IMR-90 (cell line): Measurements from ENCODE around the gene ENTREP3. TPM values are rescaled to one million over a fixed set of nuclear protein-coding genes. Genes with fewer than 3 reads are reported as not detected.

Experiments used
- ATAC-seq: fragments of 200-7000 bp; cut with Tn5 transposase; 2 replicates; pipeline ENCODE4 v1.9.1; 2020; ENCODE audit warnings: low read depth, mild to moderate bottlenecking, moderate library complexity
- BruUV-seq: library from RNA; stranded (reverse); fragments of 400-500 nt; replicated peaks from 2 replicates; lab custom pipeline; 2021; lab: Mats Ljungman, UMichigan
- CTCF ChIA-PET: fragments of 300-600 bp; formaldehyde crosslinking; extraction: SDS; loops from one replicate; lab custom pipeline; 2021; ENCODE audit warnings: antibody characterized with exemption; lab: Yijun Ruan, JAX
- POLR2A ChIA-PET: fragments of 300-600 bp; sonication (Branson Sonifier 250); formaldehyde crosslinking; loops from one replicate; lab custom pipeline; 2022; ENCODE audit warnings: antibody characterized with exemption; ENCODE audit not compliant: unreplicated experiment; lab: Charles Lee
- DNase-seq: peaks from one replicate; pipeline ENCODE4 v3.0.0; 2013
- H2AFZ ChIP-seq: replicated peaks from 2 replicates; pipeline ENCODE3; 2013; ENCODE audit warnings: low read length, mild to moderate bottlenecking; ENCODE audit not compliant: poor library complexity
- H2AK5ac ChIP-seq: 2 replicates; pipeline ENCODE4 v1.6.1; 2013; ENCODE audit warnings: low read depth, low read length, inconsistent platforms
- H2AK9ac ChIP-seq: replicated peaks from 2 replicates; pipeline ENCODE3; 2013; ENCODE audit warnings: mild to moderate bottlenecking, low read depth, low read length, moderate library complexity; ENCODE audit not compliant: poor library complexity
- H2BK120ac ChIP-seq: 2 replicates; pipeline ENCODE4 v1.6.1; 2013; ENCODE audit warnings: low read depth, low read length, inconsistent platforms
- H2BK15ac ChIP-seq: 3 replicates; pipeline ENCODE4 v1.6.1; 2013; ENCODE audit warnings: low read depth, low read length, inconsistent platforms
- H2BK20ac ChIP-seq: 2 replicates; pipeline ENCODE4 v1.6.1; 2013; ENCODE audit warnings: low read depth, mild to moderate bottlenecking, inconsistent platforms, low read length, moderate library complexity
- H2BK5ac ChIP-seq: 2 replicates; pipeline ENCODE4 v1.6.1; 2013; ENCODE audit warnings: mild to moderate bottlenecking, low read depth, low read length, inconsistent platforms; ENCODE audit not compliant: poor library complexity, severe bottlenecking
- H3K14ac ChIP-seq: replicated peaks from 2 replicates; pipeline ENCODE4 v1.6.1; 2013; ENCODE audit warnings: low read depth, low read length, inconsistent platforms
- H3K18ac ChIP-seq: 2 replicates; pipeline ENCODE4 v1.6.1; 2013; ENCODE audit warnings: low read depth, low read length, control low read depth
- H3K23ac ChIP-seq: 2 replicates; pipeline ENCODE4 v1.6.1; 2013; ENCODE audit warnings: low read depth, low read length, inconsistent platforms
- H3K27ac ChIP-seq: 2 replicates; pipeline ENCODE4 v1.5.1; 2013; ENCODE audit warnings: mild to moderate bottlenecking, control low read depth, low read length; ENCODE audit not compliant: insufficient read depth
- H3K27me3 ChIP-seq: 2 replicates; pipeline ENCODE4 v1.6.1; 2013; ENCODE audit warnings: low read length; ENCODE audit not compliant: control insufficient read depth, insufficient read depth
- H3K36me3 ChIP-seq: 2 replicates; pipeline ENCODE4 v1.6.1; 2013; ENCODE audit warnings: low read length, mixed read lengths; ENCODE audit not compliant: control insufficient read depth, insufficient read depth
- H3K4ac ChIP-seq: 2 replicates; pipeline ENCODE4 v1.6.1; 2013; ENCODE audit warnings: low read depth, low read length, inconsistent platforms
- H3K4me1 ChIP-seq: 2 replicates; pipeline ENCODE4 v1.6.1; 2013; ENCODE audit warnings: low read length, mixed read lengths; ENCODE audit not compliant: control insufficient read depth, insufficient read depth
- H3K4me2 ChIP-seq: 2 replicates; pipeline ENCODE4 v1.6.1; 2013; ENCODE audit warnings: low read depth, mild to moderate bottlenecking, control low read depth, low read length, moderate library complexity
- H3K4me3 ChIP-seq: 2 replicates; pipeline ENCODE4 v1.5.1; 2013; ENCODE audit warnings: low read depth, mild to moderate bottlenecking, control low read depth, low read length, moderate library complexity; ENCODE audit not compliant: insufficient read depth
- H3K56ac ChIP-seq: 2 replicates; pipeline ENCODE4 v1.6.1; 2013; ENCODE audit warnings: low read length, inconsistent platforms; ENCODE audit not compliant: insufficient read depth; ENCODE audit errors: extremely low read depth
- H3K79me1 ChIP-seq, 2 experiments: 2 replicates each; pipeline ENCODE4 v1.6.1; 2013; ENCODE audit warnings: low read length in 2 of 2, inconsistent platforms in 1 of 2, low read depth in 1 of 2
- H3K9ac ChIP-seq: 2 replicates; pipeline ENCODE4 v1.6.1; 2013; ENCODE audit warnings: low read depth, low read length, control low read depth
- H3K9me1 ChIP-seq: 2 replicates; pipeline ENCODE4 v1.6.1; 2013; ENCODE audit warnings: low read length, inconsistent platforms; ENCODE audit not compliant: insufficient read depth
- H3K9me3 ChIP-seq: 2 replicates; pipeline ENCODE4 v1.6.1; 2013; ENCODE audit warnings: low read length; ENCODE audit not compliant: control insufficient read depth, insufficient read depth
- H4K20me1 ChIP-seq: 2 replicates; pipeline ENCODE4 v1.6.1; 2013; ENCODE audit warnings: low read length, inconsistent platforms; ENCODE audit not compliant: insufficient read depth
- H4K5ac ChIP-seq: 2 replicates; pipeline ENCODE4 v1.6.1; 2013; ENCODE audit warnings: mild to moderate bottlenecking, low read depth, low read length, control low read depth
- H4K8ac ChIP-seq, 2 experiments: 2 replicates each; pipeline ENCODE4 v1.6.1; 2013; ENCODE audit warnings: low read depth in 2 of 2, low read length in 2 of 2, control low read depth in 1 of 2, inconsistent platforms in 1 of 2
- H4K91ac ChIP-seq: 2 replicates; pipeline ENCODE4 v1.6.1; 2013; ENCODE audit warnings: low read depth, low read length, inconsistent platforms; ENCODE audit not compliant: insufficient read depth
- CEBPB ChIP-seq: IDR thresholded peaks from 2 replicates; pipeline ENCODE4 v1.6.1; 2012; ENCODE audit warnings: low read depth, low read length, improper control_type of control experiment
- CTCF ChIP-seq: conservative IDR thresholded peaks from 2 replicates; pipeline ENCODE4 v1.5.1; 2012; ENCODE audit warnings: mild to moderate bottlenecking, low read depth, low read length, improper control_type of control experiment
- ELK1 ChIP-seq: fragments of 150-350 bp; IDR thresholded peaks from 2 replicates; pipeline ENCODE4 v1.6.1; 2016; ENCODE audit warnings: low read depth, mild to moderate bottlenecking, low read length, moderate library complexity, borderline replicate concordance
- FOS ChIP-seq: fragments of 150-350 bp; IDR thresholded peaks from 2 replicates; pipeline ENCODE4 v1.6.1; 2016; ENCODE audit warnings: low read depth, low read length
- MAFK ChIP-seq: IDR thresholded peaks from 2 replicates; pipeline ENCODE4 v1.6.1; 2012; ENCODE audit warnings: low read depth, low read length, improper control_type of control experiment
- MAZ ChIP-seq: IDR thresholded peaks from 2 replicates; pipeline ENCODE4 v1.6.1; 2012; ENCODE audit warnings: low read depth, mild to moderate bottlenecking, low read length, improper control_type of control experiment, moderate library complexity, borderline replicate concordance
- NFE2L2 ChIP-seq: fragments of 150-350 bp; IDR thresholded peaks from 2 replicates; pipeline ENCODE4 v1.6.1; 2016; ENCODE audit warnings: low read depth, mild to moderate bottlenecking, low read length
- POLR2A ChIP-seq: IDR thresholded peaks from 2 replicates; pipeline ENCODE4 v1.6.1; 2012; ENCODE audit warnings: mild to moderate bottlenecking, low read depth, low read length
- RAD21 ChIP-seq: IDR thresholded peaks from 2 replicates; pipeline ENCODE4 v1.6.1; 2012; ENCODE audit warnings: low read length, improper control_type of control experiment
- RCOR1 ChIP-seq: IDR thresholded peaks from 2 replicates; pipeline ENCODE4 v1.6.1; 2012; ENCODE audit warnings: mild to moderate bottlenecking, low read length, improper control_type of control experiment; ENCODE audit not compliant: insufficient replicate concordance
- RFX5 ChIP-seq: IDR thresholded peaks from 2 replicates; pipeline ENCODE4 v1.8.0; 2012; ENCODE audit warnings: low read depth, mild to moderate bottlenecking, low read length, moderate library complexity
- SMC3 ChIP-seq: fragments of 150-350 bp; IDR thresholded peaks from 2 replicates; pipeline ENCODE4 v1.6.1; 2016; ENCODE audit warnings: low read depth, mild to moderate bottlenecking, antibody characterized with exemption, low read length, moderate library complexity
- USF2 ChIP-seq: fragments of 150-350 bp; IDR thresholded peaks from 2 replicates; pipeline ENCODE4 v1.6.1; 2017; ENCODE audit warnings: mild to moderate bottlenecking, antibody characterized with exemption, low read length, low read depth
- WGBS, 2 experiments: methylation state at CpG; one replicate each; pipeline versions ENCODE4 v1.1.5 to v1.1.7; 2013; ENCODE audit warnings: missing lambda C conversion rate in 2 of 2; ENCODE audit not compliant: insufficient read length in 1 of 2; ENCODE audit errors: extremely low coverage in 2 of 2; 5-methylcytosine and 5-hydroxymethylcytosine counted together
- dilution Hi-C: fragments of 300-500 bp; cut with HindIII; formaldehyde crosslinking; loops from one replicate; pipeline ENCODE4 v1.14.3; 2018; ENCODE audit warnings: low sequenced_read_pairs; ENCODE audit not compliant: unreplicated experiment
- in situ Hi-C: fragments of 300-500 bp; cut with MboI; formaldehyde crosslinking; loops from 3 replicates; pipeline ENCODE4 v1.14.3; 2019; ENCODE audit warnings: low sequenced_read_pairs, inconsistent platforms, mixed read lengths
- intact Hi-C: fragments of 100-400 bp; cut with micrococcal nuclease; formaldehyde crosslinking; loops from 2 replicates; pipeline ENCODE4 v1.10.0; 2022
- polyA plus RNA-seq, 3 experiments: library from polyadenylated mRNA; depleted of rRNA; stranded (reverse); fragments of >200 nt; gene quantifications; 2 replicates each; pipeline ENCODE4 v1.2.3, GENCODE V29; 2012; ENCODE audit warnings: low replicate concordance in 1 of 3
- total RNA-seq: library from RNA; depleted of rRNA; stranded (reverse); fragments of >200 nt; gene quantifications from 2 replicates; pipeline ENCODE4 v1.2.3, GENCODE V29; 2012

ENTREP3 gene
- total and polyA plus RNA-seq, 2 of the 4 experiments (the other 2 are of a cell fraction) = 1.4 to 23.8 TPM

- H3K4ac ChIP-seq = peak overlapping the region; percentile 98
- DNase-seq (peak; percentile 99), ATAC-seq (peak; percentile 94)
- intact Hi-C loops = no loop called here
- peaks cover 18 to 38% of the 10 kb centered on the region in 2 experiments for H3K79me1 ChIP-seq
- peak overlapping the region; percentile 43 for H3K18ac ChIP-seq
- H3K9me3 ChIP-seq = no peaks in the 10 kb centered on the region
- no peaks in the 10 kb centered on the region for H3K27me3 ChIP-seq
- H2BK5ac ChIP-seq = peak overlapping the region; percentile 86
- H4K20me1 ChIP-seq = peaks cover 3% of the 10 kb centered on the region; the same call in 1 of the 2 replicates
- no TSS peak for BruUV-seq
- peak overlapping the region; percentile 49 for H3K4me3 ChIP-seq
- H3K23ac ChIP-seq = peak overlapping the region; percentile 96
- H2BK20ac ChIP-seq = peak overlapping the region; percentile 57; the same call in 1 of the 2 replicates
- H4K8ac ChIP-seq = peak overlapping the region; percentile 90 to 99
- H3K9me1 ChIP-seq = peaks cover 17% of the 10 kb centered on the region
- H2AFZ ChIP-seq = peak overlapping the region; percentile 89
- H3K56ac ChIP-seq = peak overlapping the region; percentile 93
- H3K4me2 ChIP-seq = peak overlapping the region; percentile 82
- peak overlapping the region; percentile 86; the same call in 2 of the 3 replicates for H2BK15ac ChIP-seq
- POLR2A ChIA-PET = no interaction called here
- H4K91ac ChIP-seq = peak overlapping the region; percentile 98
- in situ Hi-C loops = no loop called here
- H3K36me3 ChIP-seq = no peaks in the 10 kb centered on the region; the same call in 1 of the 2 replicates
- CTCF ChIA-PET = interaction anchor here (1.3 to 4.8 kb wide), 3 partner anchors 21 to 33 kb away, joined by 4 to 18 read pairs (median 5); no protein-coding TSS in a partner anchor
- peak overlapping the region; percentile 88 for H3K9ac ChIP-seq
- H3K14ac ChIP-seq = peak overlapping the region; percentile 94
- H3K27ac ChIP-seq = peak overlapping the region; percentile 87
- H3K4me1 ChIP-seq = peaks cover 22% of the 10 kb centered on the region
- dilution Hi-C loops = no loop called here
- peak overlapping the region; percentile 95 for H2AK9ac ChIP-seq
- H2AK5ac ChIP-seq = peak overlapping the region; percentile 93
- WGBS, 2 experiments = 0% methylated on average over 7 of the region's 42 CpGs; no CpG with 5 or more reads in 1 of the 2 experiments
- peak overlapping the region; percentile 80 for H2BK120ac ChIP-seq
- peak overlapping the region; percentile 94 for H4K5ac ChIP-seq
- TF ChIP-seq POLR2A (peak; percentile 85), CEBPB (no peak), MAFK (no peak), RFX5 (no peak), ELK1 (no peak), NFE2L2 (no peak), RAD21 (no peak), SMC3 (no peak), USF2 (no peak), MAZ (peak; percentile 79; the same call in 1 of the 2 replicates), FOS (peak; percentile 27; the same call in 1 of the 2 replicates), CTCF (no peak), RCOR1 (no peak)
Observed at GRCh38 chr1:155227261-155228095, 27.8 kb downstream of the ENTREP3 start.
